ENCODE measurements around the gene CXCL16.
"Not testable (repeated sequence)": the region's sequence is repeated elsewhere in the genome, so short reads cannot be mapped to it uniquely, and the experiment has no call there.

GRCh38 chr17:4683739-4684138, 56.0 kb downstream of the CXCL16 start:
- not testable (repeated sequence) for TF ChIP-seq POLR2AphosphoS5, CTCF, POLR2A (IDR thresholded peaks at IDR 0.05)

Measured in prostate gland (tissue), 2 donors.